HG03378 (cell line): ENCODE results near the gene SLAMF6.
"Not testable (repeated sequence)": the region's sequence is repeated elsewhere in the genome, so short reads cannot be mapped to it uniquely, and the experiment has no call there.

Source experiments
- ATAC-seq: cut with Tn5 transposase; IDR thresholded peaks from one replicate; pipeline ENCODE4 v1.9.1; 2021; ENCODE audit warnings: mild to moderate bottlenecking, moderate library complexity; ENCODE audit not compliant: unreplicated experiment

SLAMF6 gene

GRCh38 chr1:160542303-160542945, 19.4 kb upstream of the SLAMF6 start:
- ATAC-seq: no peak

DNA sequence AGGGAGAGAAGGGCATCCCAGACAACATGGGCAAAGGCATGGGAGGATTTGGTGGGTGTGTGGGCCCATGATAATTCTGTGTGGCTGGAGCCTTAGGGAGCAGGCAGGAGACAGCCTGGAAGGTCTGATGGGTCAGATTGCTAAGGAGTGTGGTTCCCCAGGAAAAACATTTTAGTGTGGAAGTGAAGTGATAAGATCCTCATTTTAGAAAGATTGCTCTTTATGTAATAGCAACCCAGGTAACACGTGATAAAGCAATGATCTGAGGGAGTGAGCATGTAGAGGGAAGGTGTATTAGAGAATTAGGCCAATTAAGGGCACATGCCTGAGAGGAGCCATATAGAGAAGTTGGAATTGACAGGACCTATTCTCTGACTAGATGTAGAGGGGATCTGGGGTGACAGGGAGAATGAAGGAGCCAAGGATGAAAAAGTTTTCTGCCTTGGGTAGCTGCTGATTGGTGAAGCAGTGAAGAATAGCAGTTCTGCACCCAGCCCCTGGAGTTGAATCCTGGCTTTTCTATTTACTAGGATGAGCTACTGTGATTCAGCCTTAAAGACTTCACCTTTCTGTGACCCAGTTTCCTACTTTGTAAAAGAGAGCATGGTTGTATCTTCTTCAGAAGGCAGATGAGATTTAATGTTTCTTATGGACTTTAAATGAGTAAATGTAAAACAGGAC, 18.7 kb upstream of the SLAMF6 start:
- ATAC-seq: no peak

DNA sequence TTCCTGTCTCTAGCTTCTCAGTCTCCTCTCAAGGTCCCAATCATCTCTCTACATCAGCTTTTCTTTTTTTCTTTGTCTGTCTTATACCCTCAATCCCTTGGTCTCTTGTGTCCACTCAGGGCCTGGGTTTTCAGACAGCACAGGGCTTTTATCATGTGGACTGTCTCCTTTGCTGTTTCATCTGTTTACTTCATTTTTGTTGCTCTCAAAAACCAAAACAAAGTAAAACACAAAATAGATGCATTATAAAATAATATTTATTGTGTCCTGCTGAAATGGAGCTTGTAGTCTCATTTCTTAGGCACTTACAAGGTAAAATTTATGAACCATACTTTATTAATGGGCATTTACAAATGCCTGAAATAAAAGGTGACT, 17.8 kb upstream of the SLAMF6 start:
- peak; percentile 7 for ATAC-seq

DNA sequence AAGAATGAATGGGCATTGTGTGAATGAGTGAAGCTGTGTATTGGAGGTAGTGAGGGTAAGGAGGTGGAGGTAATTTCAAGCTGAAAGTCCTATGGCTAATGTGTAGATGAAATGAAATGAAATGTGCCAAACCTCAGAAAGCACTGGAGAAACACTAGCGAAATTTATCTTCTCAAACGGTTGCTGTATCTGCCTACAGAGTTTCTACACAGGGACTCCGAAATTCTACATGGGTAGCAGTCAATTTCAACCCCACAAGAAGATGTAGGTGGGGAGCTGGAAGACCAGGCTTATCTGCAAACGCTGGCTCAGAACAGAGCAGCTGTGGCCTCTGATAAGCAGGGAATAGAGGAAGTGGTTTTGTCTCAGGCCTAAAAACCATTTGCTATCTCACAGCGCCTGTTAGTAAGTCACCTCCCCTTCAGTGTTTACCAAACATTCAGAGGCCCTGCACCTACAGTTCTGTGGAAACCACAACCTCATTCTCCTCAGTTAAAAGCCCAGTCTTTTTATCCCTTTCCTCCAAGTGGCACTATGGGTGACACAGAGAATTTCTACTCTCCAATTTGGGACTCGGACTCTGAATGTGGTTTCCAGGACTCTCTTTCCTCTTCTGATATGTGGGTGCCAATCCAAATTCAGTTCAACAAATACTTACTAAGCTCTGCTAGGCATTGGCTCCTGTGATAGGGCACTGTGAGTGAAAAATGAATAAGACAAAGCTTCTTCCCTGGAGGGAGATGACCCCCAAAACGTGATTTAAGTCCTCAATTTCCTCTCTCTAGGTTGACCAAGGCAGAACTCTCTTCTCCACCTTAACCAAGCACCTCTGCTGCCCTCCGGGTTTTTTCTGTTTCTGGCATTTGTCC, 17.2 kb upstream of the SLAMF6 start:
- ATAC-seq: peak; percentile 85

- no peak for ATAC-seq
Measured at GRCh38 chr1:160539684-160539989, 16.6 kb upstream of the SLAMF6 start.

- ATAC-seq: no peak
Measured at GRCh38 chr1:160538985-160539651, 16.1 kb upstream of the SLAMF6 start.

DNA sequence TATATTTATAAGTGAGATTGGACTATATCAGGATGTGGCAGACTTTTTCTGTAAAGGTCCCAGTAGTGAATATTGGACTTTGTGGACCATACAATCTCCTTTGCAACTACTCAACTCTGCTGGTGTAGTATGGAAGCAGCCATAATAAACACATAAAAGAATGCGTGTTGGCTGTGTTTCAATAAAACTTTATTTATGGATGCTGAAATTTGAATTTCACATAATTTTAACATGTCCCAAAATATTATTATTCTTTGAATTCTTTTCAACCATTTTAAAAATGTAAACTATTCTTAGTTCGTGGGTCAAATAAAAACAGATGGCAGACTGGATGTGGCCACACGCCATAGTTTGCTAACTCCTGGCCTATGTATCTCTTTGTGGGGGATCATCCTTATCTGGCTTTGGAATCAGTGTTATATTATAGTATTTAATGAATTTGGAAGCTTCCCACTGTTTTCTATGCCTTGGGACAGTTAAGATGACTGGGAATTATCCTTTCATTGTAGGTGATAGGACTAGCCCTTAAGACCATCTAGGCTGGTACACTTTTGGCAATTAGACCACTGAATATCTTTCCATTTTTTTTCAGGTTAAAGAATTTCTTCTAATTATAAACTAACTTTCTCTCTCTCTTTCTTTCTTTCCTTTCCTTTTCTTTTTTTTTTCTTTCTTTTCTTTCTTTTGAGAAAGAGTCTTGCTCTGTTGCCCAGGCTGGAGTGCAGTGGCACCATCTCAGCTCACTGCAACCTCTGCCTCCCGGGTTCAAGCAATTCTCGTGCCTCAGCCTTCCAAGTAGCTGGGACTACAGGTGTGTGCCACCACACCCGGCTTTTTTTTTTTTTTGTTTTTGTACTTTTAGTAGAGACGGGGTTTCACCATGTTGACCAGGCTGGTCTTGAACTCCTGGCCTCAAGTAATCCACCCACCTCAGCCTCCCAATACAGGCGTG, 14.9 kb upstream of the SLAMF6 start:
- ATAC-seq: no peak

DNA sequence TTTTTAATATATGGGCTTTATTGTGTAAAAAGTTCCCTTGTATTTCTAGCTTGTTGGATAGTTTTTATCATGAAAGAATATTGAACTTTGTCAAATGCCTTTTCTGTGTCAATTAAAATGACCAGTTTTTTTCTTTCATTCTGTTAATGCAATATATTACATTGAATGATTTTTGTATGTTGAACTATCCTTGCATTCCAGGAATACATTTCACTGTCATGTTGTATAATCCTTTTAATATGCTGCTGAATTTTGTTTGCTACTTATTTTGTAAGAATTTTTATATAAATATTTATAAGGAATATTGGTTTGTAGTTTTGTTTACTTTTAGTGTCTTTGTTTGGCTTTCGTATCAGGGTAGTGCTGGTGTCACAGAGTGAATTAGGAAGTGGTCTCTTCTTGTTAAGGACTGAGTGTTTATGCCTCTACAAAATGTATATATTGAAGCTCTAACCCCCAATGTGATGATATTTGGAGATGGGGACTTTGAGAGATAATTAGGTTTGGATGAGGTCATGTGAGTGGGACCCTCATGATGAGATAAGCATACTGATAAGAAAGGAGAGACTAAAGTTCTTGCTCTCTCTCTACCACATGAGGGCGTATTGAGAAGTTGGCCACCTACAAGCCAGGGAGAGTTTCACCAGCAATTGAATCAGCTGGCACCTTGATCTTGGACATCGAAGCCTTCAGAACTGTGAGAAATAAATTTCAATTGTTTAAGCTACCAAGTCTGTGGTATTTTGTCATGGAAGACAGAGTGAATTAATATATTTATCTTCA, 12.0 kb upstream of the SLAMF6 start:
- ATAC-seq: no peak

DNA sequence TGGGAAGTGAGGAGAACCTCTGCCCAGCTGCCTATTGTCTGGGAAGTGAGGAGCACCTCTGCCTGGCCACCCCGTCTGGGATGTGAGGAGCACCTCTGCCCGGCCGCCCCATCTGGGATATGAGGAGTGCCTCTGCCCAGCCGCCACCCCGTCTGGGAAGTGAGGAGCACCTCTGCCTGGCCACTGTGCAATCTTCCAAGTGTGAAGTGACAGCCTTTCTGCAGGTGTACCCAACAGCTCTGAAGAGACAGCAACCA, 9.4 kb upstream of the SLAMF6 start:
- not testable (repeated sequence) for ATAC-seq

- ATAC-seq: not testable (repeated sequence)
Measured at GRCh38 chr1:160531809-160532556, 8.9 kb upstream of the SLAMF6 start.

- ATAC-seq: not testable (repeated sequence)
Measured at GRCh38 chr1:160529401-160529952, 6.4 kb upstream of the SLAMF6 start.

DNA sequence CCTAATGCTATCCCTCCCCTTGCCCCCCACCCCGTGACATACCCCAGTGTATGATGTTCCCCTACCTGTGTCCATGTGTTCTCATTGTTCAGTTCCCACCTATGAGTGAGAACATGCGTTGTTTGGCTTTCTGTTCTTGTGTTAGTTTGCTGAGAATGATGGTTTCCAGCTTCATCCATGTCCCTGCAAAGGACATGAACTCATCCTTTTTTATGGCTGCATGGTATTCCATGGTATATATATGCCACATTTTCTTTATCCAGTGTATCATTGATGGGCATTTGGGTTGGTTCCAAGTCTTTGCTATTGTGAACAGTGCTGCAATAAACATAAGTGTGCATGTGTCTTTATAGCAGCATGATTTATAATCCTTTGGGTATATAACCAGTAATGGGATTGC, 734 bp upstream of the SLAMF6 start:
- ATAC-seq: not testable (repeated sequence)

DNA sequence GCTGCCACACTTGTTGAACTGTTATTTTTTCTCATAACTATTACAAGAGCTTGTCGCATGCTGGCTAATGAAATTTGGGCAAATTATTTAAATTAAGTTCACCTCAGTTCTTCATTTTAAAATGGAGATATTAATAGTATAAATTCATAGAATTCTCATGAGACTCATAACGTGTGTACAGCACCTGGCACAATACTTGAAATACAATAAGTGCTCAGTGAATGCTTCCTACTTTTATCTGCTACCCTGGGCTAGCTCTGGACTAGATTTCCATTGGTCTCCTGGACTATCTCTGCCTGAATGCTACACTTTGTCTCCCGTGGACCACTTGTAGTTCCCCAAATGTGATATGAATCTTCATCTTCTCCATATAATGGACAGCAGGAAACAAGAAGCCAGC, 919 bp downstream of the SLAMF6 start:
- ATAC-seq: no peak

- no peak for ATAC-seq
Measured at GRCh38 chr1:160521554-160521953, 1.5 kb downstream of the SLAMF6 start.

GRCh38 chr1:160520999-160521398, 2.1 kb downstream of the SLAMF6 start:
- no peak for ATAC-seq

- no peak for ATAC-seq
Measured at GRCh38 chr1:160520582-160520981, 2.5 kb downstream of the SLAMF6 start.

DNA sequence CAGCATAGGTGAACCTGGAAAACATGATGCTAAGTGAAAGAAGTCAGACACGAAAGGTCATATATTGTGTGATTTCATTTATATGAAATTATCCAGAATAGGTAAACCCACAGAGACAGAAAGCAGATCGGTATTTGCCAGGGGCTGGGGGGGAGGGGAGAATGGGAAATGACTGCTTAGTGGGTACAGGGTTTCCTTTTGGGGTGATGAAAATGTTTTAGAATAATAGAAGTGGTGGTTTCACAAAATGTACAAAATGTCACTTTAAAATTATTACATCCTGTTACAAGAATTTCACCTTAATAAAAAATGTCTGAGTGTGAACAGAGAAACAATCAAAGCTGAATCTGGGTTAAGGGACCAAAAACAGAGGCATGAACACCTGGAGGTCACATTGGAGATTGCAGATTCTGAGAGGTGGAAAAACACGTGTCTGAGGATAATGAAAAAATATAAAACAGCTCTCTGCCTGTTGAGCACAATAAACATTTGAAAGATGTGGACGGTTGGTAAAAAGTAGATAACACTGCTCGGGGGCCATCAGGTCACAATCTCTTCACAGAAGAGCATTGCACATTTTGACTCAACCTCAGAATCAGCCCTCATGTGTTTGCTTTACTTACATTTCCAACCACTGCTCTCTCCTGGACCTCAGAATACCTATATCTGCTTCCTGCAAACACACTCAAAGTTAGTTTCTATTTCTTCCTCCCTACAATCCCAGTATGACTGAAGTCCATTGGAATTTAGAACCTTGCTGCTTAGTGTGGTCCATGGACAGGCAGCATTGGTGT, 3.2 kb downstream of the SLAMF6 start:
- ATAC-seq: peak; percentile 53

DNA sequence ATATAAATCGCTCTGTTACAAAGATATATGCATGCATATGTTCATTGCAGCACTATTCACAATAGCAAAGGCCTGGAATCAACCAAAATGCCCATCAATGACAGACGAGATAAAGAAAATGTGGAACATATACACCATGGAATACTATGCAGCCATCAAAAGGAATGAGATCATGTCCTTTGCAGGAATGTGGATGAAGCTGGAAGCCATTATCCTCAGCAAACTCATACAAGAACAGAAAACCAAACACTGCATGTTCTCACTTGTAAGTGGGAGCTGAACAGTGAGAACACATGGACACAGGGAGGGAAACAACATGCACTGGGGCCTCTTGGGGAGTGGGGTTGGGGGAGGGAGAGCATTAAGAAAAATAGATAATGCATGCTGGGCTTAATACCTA, 5.5 kb downstream of the SLAMF6 start:
- not testable (repeated sequence) for ATAC-seq
